Uterus (tissue), 2 donors: ENCODE results near the gene DTYMK.

Source experiments
- CTCF ChIP-seq, 4 experiments: fragments of 200-600 bp in 2 of 4; fragments of 450-650 bp in 2 of 4; sonication (generic) in 2 of 4; IDR thresholded peaks; one replicate each; pipeline ENCODE4 v1.5.1; 2016 to 2019; ENCODE audit warnings: antibody characterized with exemption in 4 of 4, mild to moderate bottlenecking in 2 of 4, moderate library complexity in 1 of 4
- POLR2A ChIP-seq, 2 donors: fragments of 450-650 bp; IDR thresholded peaks; one replicate each; pipeline ENCODE4 v1.6.1; 2016; ENCODE audit warnings: antibody characterized with exemption in 2 of 2, mild to moderate bottlenecking in 1 of 2, moderate library complexity in 1 of 2

GRCh38 chr2:241676665-241677064, 9.9 kb downstream of the DTYMK start:
- TF ChIP-seq CTCF (IDR thresholded peaks at IDR 0.05): no peak
- no peak for TF ChIP-seq POLR2A (IDR thresholded peaks at IDR 0.05)
